Measurements from ENCODE around the gene BSN. TPM values are rescaled to one million over a fixed set of nuclear protein-coding genes. Genes with fewer than 3 reads are reported as not detected.

Gene BSN
- total and polyA plus RNA-seq, 2 experiments from 2014 or later, result under 0.01 to 0.03 TPM

DNA sequence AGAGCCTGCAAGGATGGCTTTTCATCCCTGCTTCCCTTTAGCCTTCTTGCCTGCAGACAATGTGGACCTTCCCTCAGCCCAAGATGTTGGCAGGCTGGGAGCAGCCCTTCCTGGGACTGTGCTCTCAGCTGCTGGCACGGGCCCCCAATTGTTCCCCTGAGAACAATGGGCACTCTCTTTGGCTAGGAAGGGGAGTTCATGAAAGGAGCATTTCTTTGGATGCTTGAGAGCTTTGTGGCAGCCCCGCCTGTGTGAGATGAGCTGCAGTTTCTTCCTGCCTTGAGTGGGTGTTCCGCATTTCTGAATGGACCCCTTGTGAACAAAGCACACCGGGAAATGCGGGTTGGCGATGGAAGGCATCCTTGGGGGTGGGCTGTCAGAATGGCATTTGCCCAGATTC, 35.0 kb upstream of the BSN start:
- no peak overlapping the region for H3K4me3 ChIP-seq
- H3K36me3 ChIP-seq (ENCODE audit: low read depth), result no peaks in the 10 kb centered on the region
- no peak overlapping the region for H3K27ac ChIP-seq
- H3K4me1 ChIP-seq (ENCODE audit: insufficient read depth), result no peaks in the 10 kb centered on the region
- WGBS, 2 experiments (ENCODE audit: low coverage in 1 of 2, low lambda C conversion rate in 2 of 2, missing lambda C conversion rate in 2 of 2), result 76 to 80% methylated on average over 6 of the region's 6 CpGs
- no peak for DNase-seq
- no peaks in the 10 kb centered on the region for H3F3A ChIP-seq (ENCODE audit: insufficient read depth)
- no peaks in the 10 kb centered on the region for H3K79me2 ChIP-seq (ENCODE audit: insufficient read depth)
- in situ Hi-C loops (cut with MboI), result no loop called here
- H3K9ac ChIP-seq, result no peak overlapping the region
- H3K9me2 ChIP-seq (ENCODE audit: insufficient read depth), result no peaks in the 10 kb centered on the region
- no peaks in the 10 kb centered on the region for H3K27me3 ChIP-seq (replicated peaks; ENCODE audit: insufficient read depth)
- TF ChIP-seq EZH2phosphoT487 (IDR thresholded peaks at IDR 0.05; ENCODE audit: insufficient read depth, low read depth) (no peak), EZH2 (IDR thresholded peaks at IDR 0.05; ENCODE audit: insufficient read depth, poor library complexity, severe bottlenecking) (no peak)
- H4K20me1 ChIP-seq (ENCODE audit: insufficient read depth), result no peaks in the 10 kb centered on the region
- H3K9me3 ChIP-seq (ENCODE audit: low read depth), result no peaks in the 10 kb centered on the region
- no peak overlapping the region for H3K4me2 ChIP-seq (ENCODE audit: unreplicated experiment)
- H2AFZ ChIP-seq, result no peak overlapping the region

DNA sequence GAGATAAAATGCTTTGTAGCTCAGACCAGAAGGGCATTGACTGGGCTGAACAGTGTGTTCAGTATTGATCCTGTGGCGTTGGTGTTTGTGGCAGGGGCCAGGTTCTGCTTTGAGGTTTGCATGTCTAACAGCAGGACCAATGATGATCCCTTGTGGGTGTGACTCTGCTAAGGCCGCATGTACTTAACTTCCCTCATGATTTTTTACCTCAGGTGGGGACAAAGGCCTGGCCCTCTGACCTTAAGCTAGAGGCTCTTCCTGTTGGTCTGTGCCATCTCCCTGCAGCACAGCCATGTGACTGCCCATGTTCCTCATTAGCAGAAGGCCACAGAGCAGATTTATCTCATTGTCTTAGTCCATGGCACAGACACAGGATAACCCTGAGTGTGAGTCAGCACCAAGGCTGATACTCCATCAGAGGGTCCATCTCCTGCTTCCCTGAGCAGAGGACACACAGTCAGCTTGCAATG, 34.3 kb upstream of the BSN start:
- Histone ChIP-seq H3K27me3 (replicated peaks; ENCODE audit: insufficient read depth) (no peaks in the 10 kb centered on the region), H3K27ac (no peak overlapping the region), H2AFZ (no peak overlapping the region), H3K4me3 (no peak overlapping the region), H4K20me1 (ENCODE audit: insufficient read depth) (no peaks in the 10 kb centered on the region), H3K9ac (no peak overlapping the region), H3K9me3 (ENCODE audit: low read depth) (no peaks in the 10 kb centered on the region), H3K36me3 (ENCODE audit: low read depth) (no peaks in the 10 kb centered on the region), H3F3A (ENCODE audit: insufficient read depth) (no peaks in the 10 kb centered on the region), H3K4me1 (ENCODE audit: insufficient read depth) (no peaks in the 10 kb centered on the region), H3K79me2 (ENCODE audit: insufficient read depth) (no peaks in the 10 kb centered on the region), H3K4me2 (ENCODE audit: unreplicated experiment) (no peak overlapping the region), H3K9me2 (ENCODE audit: insufficient read depth) (no peaks in the 10 kb centered on the region)
- WGBS, 2 experiments (ENCODE audit: low coverage in 1 of 2, low lambda C conversion rate in 2 of 2, missing lambda C conversion rate in 2 of 2), result 78 to 83% methylated on average over 2 of the region's 2 CpGs
- DNase-seq, result no peak
- no peak for TF ChIP-seq EZH2phosphoT487 (IDR thresholded peaks at IDR 0.05; ENCODE audit: insufficient read depth, low read depth)
- no peak for TF ChIP-seq EZH2 (IDR thresholded peaks at IDR 0.05; ENCODE audit: insufficient read depth, poor library complexity, severe bottlenecking)
- in situ Hi-C loops (cut with MboI), result no loop called here

DNA sequence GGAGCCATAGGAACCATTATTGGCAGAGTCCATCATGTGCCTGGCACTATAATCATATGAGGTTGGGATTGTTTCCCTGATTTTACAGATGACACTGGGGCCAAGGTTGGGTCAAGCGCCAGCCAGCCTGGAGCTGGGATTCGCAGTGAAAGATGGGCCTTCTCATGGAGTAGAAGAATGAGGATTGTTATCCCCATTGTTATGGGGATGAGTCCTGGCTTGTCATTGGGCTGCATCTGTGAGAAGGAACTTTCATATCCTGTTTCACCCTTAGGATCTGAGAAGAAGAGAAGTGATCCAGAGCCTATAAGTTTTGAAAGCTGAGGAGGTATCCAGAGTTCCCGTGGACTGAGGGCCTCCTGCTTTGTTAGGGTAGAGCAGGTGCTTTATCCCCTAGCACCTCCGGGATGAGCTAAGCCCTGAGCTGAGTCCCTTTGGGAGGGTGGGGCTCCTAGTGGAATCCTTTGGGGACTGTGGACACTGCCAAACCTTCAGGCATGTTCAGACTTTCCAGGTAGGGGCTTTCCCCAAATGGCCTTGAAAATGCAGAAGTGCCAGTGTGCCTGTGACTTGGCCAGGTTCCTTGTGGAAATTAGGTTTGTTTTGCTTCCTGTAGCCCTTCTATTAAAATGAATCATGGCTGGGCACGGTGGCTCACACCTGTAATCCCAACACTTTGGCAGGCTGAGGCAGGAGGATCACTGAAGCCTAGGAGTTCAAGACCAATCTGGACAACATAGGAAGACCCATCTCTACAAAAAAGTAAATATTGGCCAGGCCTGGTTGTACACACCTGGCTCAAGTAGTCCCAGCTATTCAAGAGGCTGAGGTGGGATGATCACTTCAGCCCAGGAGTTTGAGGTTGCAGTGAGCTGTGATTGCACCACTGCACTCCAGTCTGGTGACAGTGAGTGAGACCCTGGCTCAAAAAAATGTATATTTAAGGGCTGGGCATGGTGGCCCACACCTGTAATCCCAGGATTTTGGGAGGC, 30.2 kb upstream of the BSN start:
- 92 to 93% methylated on average over 5 of the region's 5 CpGs for WGBS, 2 experiments (ENCODE audit: low coverage in 1 of 2, low lambda C conversion rate in 2 of 2, missing lambda C conversion rate in 2 of 2)
- no peak overlapping the region for H3K27ac ChIP-seq
- DNase-seq, result no peak

DNA sequence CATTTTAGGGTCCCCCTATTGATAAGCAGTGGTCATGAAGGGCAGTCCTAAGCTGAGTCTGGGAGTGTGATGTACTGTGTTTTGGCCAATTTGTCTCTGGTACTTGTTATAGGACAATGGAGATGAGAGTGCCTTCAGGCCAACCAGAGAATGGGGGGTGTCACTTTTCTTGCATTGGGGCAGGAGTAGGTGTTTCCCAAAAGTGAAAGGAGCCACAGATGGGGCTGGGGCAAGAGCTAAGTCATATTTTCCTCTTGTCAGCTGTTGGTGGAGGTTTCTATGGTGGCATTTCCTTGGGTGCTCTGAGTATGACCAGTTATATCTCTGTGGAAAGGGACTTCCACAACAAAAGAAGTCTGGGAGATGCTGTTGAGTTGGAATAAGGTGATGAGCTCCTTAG, 24.7 kb upstream of the BSN start:
- no peaks in the 10 kb centered on the region for H3K79me2 ChIP-seq (ENCODE audit: insufficient read depth)
- no peaks in the 10 kb centered on the region for H3K9me3 ChIP-seq (ENCODE audit: low read depth)
- no peak for DNase-seq
- H3K9me2 ChIP-seq (ENCODE audit: insufficient read depth), result no peaks in the 10 kb centered on the region
- no peaks in the 10 kb centered on the region for H3K4me1 ChIP-seq (ENCODE audit: insufficient read depth)
- no peaks in the 10 kb centered on the region for H3K27me3 ChIP-seq (replicated peaks; ENCODE audit: insufficient read depth)
- in situ Hi-C loops (cut with MboI), result no loop called here
- no peaks in the 10 kb centered on the region for H4K20me1 ChIP-seq (ENCODE audit: insufficient read depth)
- H2AFZ ChIP-seq, result no peak overlapping the region
- H3F3A ChIP-seq (ENCODE audit: insufficient read depth), result no peaks in the 10 kb centered on the region
- no peak overlapping the region for H3K9ac ChIP-seq
- no peaks in the 10 kb centered on the region for H3K36me3 ChIP-seq (ENCODE audit: low read depth)
- no peak for TF ChIP-seq EZH2 (IDR thresholded peaks at IDR 0.05; ENCODE audit: insufficient read depth, poor library complexity, severe bottlenecking)
- no peak for TF ChIP-seq EZH2phosphoT487 (IDR thresholded peaks at IDR 0.05; ENCODE audit: insufficient read depth, low read depth)
- no peak overlapping the region for H3K27ac ChIP-seq
- H3K4me3 ChIP-seq, result no peak overlapping the region
- H3K4me2 ChIP-seq (ENCODE audit: unreplicated experiment), result no peak overlapping the region

More for the DNA sequence above, 30.2 kb upstream of the BSN start:
- Histone ChIP-seq H3K27me3 (replicated peaks; ENCODE audit: insufficient read depth) (no peaks in the 10 kb centered on the region), H3K9me2 (ENCODE audit: insufficient read depth) (no peaks in the 10 kb centered on the region), H3K36me3 (ENCODE audit: low read depth) (no peaks in the 10 kb centered on the region), H2AFZ (no peak overlapping the region), H3K9me3 (ENCODE audit: low read depth) (no peaks in the 10 kb centered on the region), H3K4me1 (ENCODE audit: insufficient read depth) (no peaks in the 10 kb centered on the region), H3K4me3 (no peak overlapping the region), H3K4me2 (ENCODE audit: unreplicated experiment) (no peak overlapping the region), H3K79me2 (ENCODE audit: insufficient read depth) (no peaks in the 10 kb centered on the region), H3F3A (ENCODE audit: insufficient read depth) (no peaks in the 10 kb centered on the region), H3K9ac (no peak overlapping the region), H4K20me1 (ENCODE audit: insufficient read depth) (no peaks in the 10 kb centered on the region)
- in situ Hi-C loops (cut with MboI), result no loop called here
- no peak for TF ChIP-seq EZH2phosphoT487 (IDR thresholded peaks at IDR 0.05; ENCODE audit: insufficient read depth, low read depth)
- no peak for TF ChIP-seq EZH2 (IDR thresholded peaks at IDR 0.05; ENCODE audit: insufficient read depth, poor library complexity, severe bottlenecking)
